Activated naive CD4-positive, alpha-beta T cell treated with anti-CD3 and anti-CD28 coated beads, Interleukin-2, amount 50 U/mL, for 72 hours (primary cell): ENCODE data around the gene TRAF3IP1. TPM values are rescaled to one million over a fixed set of nuclear protein-coding genes. Genes with fewer than 3 reads are reported as not detected.

ENCODE experiments used
- ATAC-seq, 2 donors: fragments of 150-1000 bp; cut with Tn5 transposase; 2 replicates each; pipeline ENCODE4 v1.10.0; 2021; ENCODE audit warnings: mild to moderate bottlenecking in 2 of 2, moderate library complexity in 2 of 2
- DNase-seq, 2 donors: peaks; one replicate each; pipeline ENCODE4 v3.0.0; 2021 to 2022; ENCODE audit warnings: low spot score in 2 of 2
- H3K27ac Mint-ChIP-seq, 2 donors: one replicate each; pipeline ENCODE4 v1.8.0; 2022; ENCODE audit warnings: mild to moderate bottlenecking in 2 of 2, mixed read lengths in 2 of 2
- H3K36me3 Mint-ChIP-seq, 2 donors: one replicate each; pipeline ENCODE4 v1.8.0; 2022; ENCODE audit warnings: mixed read lengths in 2 of 2
- H3K9me3 Mint-ChIP-seq, 2 donors: one replicate each; pipeline ENCODE4 v1.8.0; 2022; ENCODE audit warnings: mixed read lengths in 2 of 2
- total RNA-seq, 2 donors: library from RNA; stranded (reverse); gene quantifications; one replicate each; pipeline ENCODE4 v1.2.3, GENCODE V29; 2022

TRAF3IP1 gene
- total RNA-seq, 2 donors from 2014 or later = 1.0 to 11.7 TPM

DNA sequence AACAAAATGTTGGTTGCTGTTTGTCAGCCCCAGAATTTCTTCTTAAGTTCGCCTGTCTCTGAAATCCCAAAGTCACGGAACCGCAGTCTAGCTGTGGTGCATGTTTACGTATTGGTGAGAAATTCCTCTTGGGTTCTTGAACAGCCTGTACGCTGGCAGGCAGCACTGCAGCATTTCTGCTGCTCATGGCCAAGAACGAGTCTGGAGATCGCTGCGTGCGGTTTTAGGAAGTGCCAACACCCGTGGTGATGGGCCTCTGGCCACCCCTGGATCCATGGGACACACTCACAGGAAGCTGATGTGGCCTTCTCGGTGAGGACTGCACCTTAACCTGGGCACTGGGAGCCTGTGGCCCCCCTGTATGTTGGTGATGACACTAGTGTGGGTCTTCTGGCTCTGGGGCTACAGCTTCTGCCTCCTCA, 130.1 kb downstream of the TRAF3IP1 start:
- H3K9me3 Mint-ChIP-seq = peaks cover 3 to 9% of the 10 kb centered on the region in 2 donors
- DNase-seq (no peak), ATAC-seq (no peak)
- H3K36me3 Mint-ChIP-seq = peaks cover 42 to 56% of the 10 kb centered on the region in 2 donors
- H3K27ac Mint-ChIP-seq = no peak overlapping the region

Other genes starting within 250 kb of the TRAF3IP1 start
- gene ESPNL, start 220.2 kb upstream of the TRAF3IP1 start, total RNA-seq = under 1 TPM; 0.18 to 0.43 TPM
- not detected for gene KLHL30, start 181.8 kb upstream of the TRAF3IP1 start, total RNA-seq
- gene ERFE, start 161.5 kb upstream of the TRAF3IP1 start, total RNA-seq = under 1 TPM in 1 of 2 donors, not detected in 1; 0.60 TPM
- 10 to 100 TPM; 40.7 to 64.8 TPM for gene ILKAP, start 116.8 kb upstream of the TRAF3IP1 start, total RNA-seq
- gene HES6, start 80.5 kb upstream of the TRAF3IP1 start, total RNA-seq = 1 to 10 TPM; 4.7 to 5.1 TPM
- 10 to 100 TPM; 11.5 to 15.0 TPM for gene PER2, start 31.9 kb upstream of the TRAF3IP1 start, total RNA-seq
- 10 to 100 TPM; 33.9 to 42.0 TPM for gene ASB1, start 106.4 kb downstream of the TRAF3IP1 start, total RNA-seq